HepG2 (cell line): ENCODE measurements around the gene EPB41L4A. TPM values are rescaled to one million over a fixed set of nuclear protein-coding genes. Genes with fewer than 3 reads are reported as not detected.
A peak's percentile ranks its signal among the peaks of the same experiment; 100 is the strongest.

Experiments used
- ATAC-seq: fragments of 200-7000 bp; cut with Tn5 transposase; 3 replicates; pipeline ENCODE4 v1.9.1; 2020; ENCODE audit warnings: mild to moderate bottlenecking, moderate library complexity
- BruUV-seq: library from RNA; stranded (reverse); fragments of 400-500 nt; replicated peaks from 2 replicates; lab custom pipeline; 2021; lab: Mats Ljungman, UMichigan
- CTCF ChIA-PET: fragments of 300-600 bp; formaldehyde crosslinking; extraction: SDS; loops from one replicate; lab custom pipeline; 2021; ENCODE audit warnings: low total read pairs, inconsistent platforms, low intra/inter-chr PET ratio; lab: Yijun Ruan, JAX
- POLR2A ChIA-PET: fragments of 350-600 bp; sonication (Branson Sonifier 250); formaldehyde crosslinking; loops from one replicate; lab custom pipeline; 2020; ENCODE audit warnings: antibody characterized with exemption, inconsistent platforms; lab: Yijun Ruan, JAX
- DNase-seq: peaks from one replicate; pipeline ENCODE4 v3.0.0-alpha.2; 2015; ENCODE audit warnings: low spot score
- FAIRE-seq: peaks from 3 replicates; lab custom pipeline; 2011; peaks lifted over from hg19 to GRCh38; lab: Jason Lieb, UNC
- H2AFZ ChIP-seq: one replicate; pipeline ENCODE4 v1.6.1; 2011; ENCODE audit warnings: low read length, inconsistent platforms
- H3K27ac ChIP-seq: fragments of 300-600 bp; 3 replicates; pipeline ENCODE4 v1.8.0; 2011; ENCODE audit warnings: mixed run types, mild to moderate bottlenecking, mixed read lengths, low read length, inconsistent platforms; ENCODE audit not compliant: insufficient read depth; ENCODE audit errors: extremely low read length
- H3K27me3 ChIP-seq, 2 experiments: fragments of 200-600 bp in 1 of 2; 2 replicates in 1 of 2; 3 replicates in 1 of 2; pipeline versions ENCODE4 v1.6.0 to v1.8.0; 2011; ENCODE audit warnings: low read length in 2 of 2, mild to moderate bottlenecking in 2 of 2, moderate library complexity in 2 of 2, inconsistent platforms in 1 of 2; ENCODE audit not compliant: insufficient read depth in 2 of 2, control insufficient read depth in 1 of 2
- H3K36me3 ChIP-seq, 2 experiments: fragments of 200-600 bp in 1 of 2; replicated peaks in 1 of 2; 2 replicates in 1 of 2; 3 replicates in 1 of 2; pipeline versions ENCODE4 v1.5.1 to v1.8.0; 2011; ENCODE audit warnings: low read length in 2 of 2, inconsistent platforms in 1 of 2; ENCODE audit not compliant: insufficient read depth in 2 of 2, control insufficient read depth in 1 of 2
- H3K4me1 ChIP-seq: 2 replicates; pipeline ENCODE4 v1.5.1; 2012; ENCODE audit warnings: low read length, inconsistent platforms; ENCODE audit not compliant: insufficient read depth
- H3K4me2 ChIP-seq: 2 replicates; pipeline ENCODE4 v1.6.0; 2011; ENCODE audit warnings: low read depth, low read length, inconsistent platforms
- H3K4me3 ChIP-seq, 3 experiments: fragments of 200-600 bp in 1 of 3; sonication (generic), shearing (Covaris generic) in 1 of 3; replicated peaks in 1 of 3; 2 replicates each; pipeline ENCODE4 v1.5.1; 2011 to 2016; ENCODE audit warnings: low read length in 3 of 3, inconsistent platforms in 2 of 3, low read depth in 2 of 3, mild to moderate bottlenecking in 2 of 3, control low read depth in 1 of 3, mixed read lengths in 1 of 3; ENCODE audit not compliant: insufficient read depth in 1 of 3
- H3K79me2 ChIP-seq: one replicate; pipeline ENCODE4 v1.6.1; 2011; ENCODE audit warnings: low read length, inconsistent platforms; ENCODE audit not compliant: insufficient read depth
- H3K9ac ChIP-seq: 2 replicates; pipeline ENCODE4 v1.6.0; 2011; ENCODE audit warnings: mild to moderate bottlenecking, low read depth, low read length, inconsistent platforms; ENCODE audit not compliant: insufficient read depth
- H3K9me3 ChIP-seq: 2 replicates; pipeline ENCODE4 v1.5.1; 2012; ENCODE audit warnings: mild to moderate bottlenecking, low read length
- H4K20me1 ChIP-seq: 2 replicates; pipeline ENCODE4 v1.6.0; 2011; ENCODE audit warnings: inconsistent platforms, mild to moderate bottlenecking, low read length, moderate library complexity; ENCODE audit not compliant: insufficient read depth
- AGO2 ChIP-seq: fragments of 200-400 bp; formaldehyde crosslinking; optimal IDR thresholded peaks from 2 replicates; pipeline ENCODE3; 2017; ENCODE audit warnings: mild to moderate bottlenecking, low read depth, low read length, moderate library complexity
- CCAR2 ChIP-seq: fragments of 200-400 bp; formaldehyde crosslinking; optimal IDR thresholded peaks from 2 replicates; pipeline ENCODE3; 2018; ENCODE audit warnings: low read depth, mild to moderate bottlenecking, low read length, moderate library complexity
- CSRNP1 ChIP-seq: sonication (generic); formaldehyde crosslinking; IDR thresholded peaks from 2 replicates; pipeline ENCODE4 v1.8.1; 2023; ENCODE audit warnings: mild to moderate bottlenecking, missing genetic modification reagents
- RBM22 ChIP-seq: fragments of 200-400 bp; formaldehyde crosslinking; optimal IDR thresholded peaks from 2 replicates; pipeline ENCODE3; 2017; ENCODE audit warnings: mild to moderate bottlenecking, low read length, moderate library complexity
- ZBTB7A ChIP-seq: sonication (generic); formaldehyde crosslinking; IDR thresholded peaks from 2 replicates; pipeline ENCODE4 v1.8.0; 2022; ENCODE audit warnings: mild to moderate bottlenecking, missing genetic modification reagents
- ZC3H4 ChIP-seq: sonication (generic); formaldehyde crosslinking; IDR thresholded peaks from 2 replicates; pipeline ENCODE4 v1.4.0; 2020; ENCODE audit warnings: missing genetic modification reagents, borderline replicate concordance
- ZNF562 ChIP-seq: sonication (generic); formaldehyde crosslinking; IDR thresholded peaks from 2 replicates; pipeline ENCODE4 v1.8.0; 2022; ENCODE audit warnings: missing genetic modification reagents, borderline replicate concordance
- WGBS: methylation state at CpG from one replicate; pipeline ENCODE4 v1.1.6; 2017; ENCODE audit warnings: low lambda C conversion rate; 5-methylcytosine and 5-hydroxymethylcytosine counted together
- in situ Hi-C: cut with HindIII; loops from 2 replicates; pipeline ENCODE4 v1.10.0; 2017; ENCODE audit warnings: low pct_unique_long_range_greater_than_20kb; ENCODE audit not compliant: extremely low pct_ligation_motif_present
- intact Hi-C: fragments of 100-400 bp; cut with micrococcal nuclease; formaldehyde crosslinking; loops from one replicate; pipeline ENCODE4 v1.10.0; 2022; ENCODE audit not compliant: unreplicated experiment
- polyA plus RNA-seq, 8 experiments: library from polyadenylated mRNA; depleted of rRNA in 3 of 8; stranded (reverse) in 7 of 8; unstranded in 1 of 8; fragments of >200 nt; fragmentation: Illumina TruSeq in 4 of 8; extraction: Trizol in 4 of 8; gene quantifications; 2 replicates each; pipeline versions ENCODE4 v1.2.1 to v1.2.3, GENCODE V29; 2011 to 2016; ENCODE audit warnings: low read depth in 4 of 8, missing spikeins in 1 of 8, mixed read lengths in 1 of 8; ENCODE audit not compliant: insufficient read depth in 1 of 8
- total RNA-seq, 5 experiments: library from RNA; depleted of rRNA; stranded (reverse); fragments of >200 nt; fragmentation: Illumina TruSeq; extraction: Trizol; gene quantifications; 2 replicates each; pipeline ENCODE4 v1.2.3, GENCODE V29; 2016; ENCODE audit warnings: low read depth in 1 of 5
- TF ChIP-seq, protein P1 (sequence below): IDR thresholded peaks from 2 replicates; pipeline ENCODE4 v1.6.1; 2012; ENCODE audit warnings: inconsistent platforms

Gene EPB41L4A
- total and polyA plus RNA-seq, 2 of the 13 experiments (the other 11 are each of a cell fraction or from before 2014, with no cell fraction given): 0.07 TPM; not detected in 1

- TF ChIP-seq, protein P1, sequence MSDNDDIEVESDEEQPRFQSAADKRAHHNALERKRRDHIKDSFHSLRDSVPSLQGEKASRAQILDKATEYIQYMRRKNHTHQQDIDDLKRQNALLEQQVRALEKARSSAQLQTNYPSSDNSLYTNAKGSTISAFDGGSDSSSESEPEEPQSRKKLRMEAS: peak; percentile 36; the same call in 1 of the 2 replicates
- TF ChIP-seq ZNF562 (CRISPR knock-in tag) (no peak), ZBTB7A (CRISPR knock-in tag) (no peak), CCAR2 (no peak)
- TF ChIP-seq, all 625 proteins: peak for 40
Observed at GRCh38 chr5:112165897-112166737, 253.0 kb downstream of the EPB41L4A start (continued).

DNA sequence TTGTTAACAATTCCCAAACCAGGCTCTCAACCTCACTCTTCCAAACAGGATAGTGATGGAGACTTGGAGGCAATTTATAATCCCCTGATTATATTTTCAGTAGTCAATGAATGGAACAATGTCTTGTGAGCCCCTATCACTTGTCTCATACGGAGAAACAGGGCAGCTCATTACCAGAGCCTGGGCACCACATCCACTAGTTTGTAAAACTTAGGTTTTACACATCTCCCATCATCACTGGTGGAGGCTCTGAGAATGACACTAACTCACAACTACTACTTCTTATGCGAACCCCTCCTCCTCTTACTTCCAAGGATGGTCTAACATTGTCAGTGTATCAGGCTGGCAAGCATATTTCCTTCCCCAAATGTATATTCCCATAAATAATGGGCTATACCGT, 253.7 kb downstream of the EPB41L4A start:
- peaks cover 0 to 5% of the 10 kb centered on the region in 2 experiments; a peak in 1 of 5 replicates for H3K27me3 ChIP-seq
- DNase-seq (no peak), FAIRE-seq (no peak), ATAC-seq (no peak)
- 95% methylated on average over 3 of the region's 3 CpGs for WGBS
- POLR2A ChIA-PET: no interaction called here
- TF ChIP-seq ZC3H4 (CRISPR knock-in tag): 0 out of 2 replicates have a peak, but pooled peaks have one; percentile 37
- TF ChIP-seq RBM22: peak; percentile 87
- TF ChIP-seq CSRNP1 (CRISPR knock-in tag): no peak
- TF ChIP-seq AGO2: peak; percentile 43
- H3K79me2 ChIP-seq: peaks cover 22% of the 10 kb centered on the region
- intact Hi-C loops: loop anchor here (10.0 kb wide), 2 partner anchors 799 to 1411 kb away; no protein-coding TSS in a partner anchor
- no TSS peak for BruUV-seq
- no peak overlapping the region for H3K27ac ChIP-seq
- CTCF ChIA-PET: no interaction called here
- no peaks in the 10 kb centered on the region for H3K9me3 ChIP-seq
- in situ Hi-C loops: no loop called here
- H3K9ac ChIP-seq: no peak overlapping the region
- no peak overlapping the region for H2AFZ ChIP-seq
- H3K4me2 ChIP-seq: no peak overlapping the region
- H4K20me1 ChIP-seq: peaks cover 15% of the 10 kb centered on the region; the same call in 1 of the 2 replicates
- H3K4me1 ChIP-seq: peaks cover 50% of the 10 kb centered on the region
- peaks cover 5 to 26% of the 10 kb centered on the region in 2 experiments for H3K36me3 ChIP-seq
- no peak overlapping the region for H3K4me3 ChIP-seq
